WTC11 (cell line): Measurements from ENCODE around the gene MS4A14.

Experiments
- ATF3 ChIP-seq: sonication (generic); formaldehyde crosslinking; conservative IDR thresholded peaks from 2 replicates; pipeline ENCODE4 v1.8.1; 2022; ENCODE audit warnings: mild to moderate bottlenecking, missing genetic modification reagents
- CTCF ChIP-seq: fragments of 200-600 bp; IDR thresholded peaks from 2 replicates; pipeline ENCODE4 v1.8.0; 2022; ENCODE audit warnings: antibody characterized with exemption
- NR3C1 ChIP-seq: sonication (generic); formaldehyde crosslinking; conservative IDR thresholded peaks from 2 replicates; pipeline ENCODE4 v1.8.1; 2023; ENCODE audit warnings: low read depth, mild to moderate bottlenecking, missing genetic modification reagents
- SMAD3 ChIP-seq: sonication (generic); formaldehyde crosslinking; IDR thresholded peaks from 2 replicates; pipeline ENCODE4 v1.8.0; 2022; ENCODE audit warnings: missing genetic modification reagents, mild to moderate bottlenecking, borderline replicate concordance
- SP1 ChIP-seq: sonication (generic); formaldehyde crosslinking; conservative IDR thresholded peaks from 2 replicates; pipeline ENCODE4 v1.8.1; 2022; ENCODE audit warnings: missing genetic modification reagents
- ZNF423 ChIP-seq: fragments of 250-450 bp; sonication (Bioruptor Pico); IDR thresholded peaks from 2 replicates; pipeline ENCODE4 v2.1.2; 2022; ENCODE audit warnings: mild to moderate bottlenecking, moderate library complexity

- TF ChIP-seq SP1 (CRISPR knock-in tag) (no peak), NR3C1 (CRISPR knock-in tag) (no peak), ATF3 (no peak), CTCF (no peak), SMAD3 (CRISPR knock-in tag) (no peak), ZNF423 (CRISPR knock-in tag) (no peak)
These were observed 37.1 kb downstream of the MS4A14 start for GRCh38 chr11:60433401-60433800.
